Liver (tissue), 9 donors: ENCODE measurements around the gene BCAP31. TPM values are rescaled to one million over a fixed set of nuclear protein-coding genes. Genes with fewer than 3 reads are reported as not detected.

ENCODE experiments used
- DNase-seq: peaks from one replicate; pipeline ENCODE4 v3.0.0-alpha.2; 2017; ENCODE audit warnings: low spot score
- H3K27ac ChIP-seq, 2 donors: one replicate each; pipeline ENCODE4 v1.7.0; 2013; ENCODE audit warnings: inconsistent platforms in 2 of 2, low read length in 2 of 2, control low read depth in 1 of 2, low read depth in 1 of 2, mild to moderate bottlenecking in 1 of 2
- H3K27me3 ChIP-seq, 4 donors: one replicate each; pipeline versions ENCODE4 v1.6.1 to v1.7.0; 2013; ENCODE audit warnings: low read length in 3 of 4, inconsistent platforms in 1 of 4, mild to moderate bottlenecking in 1 of 4, moderate library complexity in 1 of 4; ENCODE audit not compliant: control insufficient read depth in 4 of 4, insufficient read depth in 4 of 4
- H3K36me3 ChIP-seq, 4 donors: one replicate each; pipeline versions ENCODE4 v1.6.1 to v1.7.0; 2013; ENCODE audit warnings: low read length in 3 of 4, mild to moderate bottlenecking in 3 of 4, low read depth in 1 of 4, moderate library complexity in 1 of 4; ENCODE audit not compliant: control insufficient read depth in 4 of 4, insufficient read depth in 3 of 4
- H3K4me1 ChIP-seq, 4 donors: one replicate each; pipeline versions ENCODE4 v1.6.1 to v1.7.0; 2013; ENCODE audit warnings: low read length in 3 of 4, mild to moderate bottlenecking in 3 of 4, moderate library complexity in 1 of 4; ENCODE audit not compliant: control insufficient read depth in 4 of 4, insufficient read depth in 4 of 4
- H3K4me3 ChIP-seq, 3 donors: one replicate each; pipeline versions ENCODE4 v1.6.1 to v1.7.0; 2013; ENCODE audit warnings: low read length in 3 of 3, control low read depth in 1 of 3, low read depth in 1 of 3, mild to moderate bottlenecking in 1 of 3
- H3K9ac ChIP-seq, 2 donors: one replicate each; pipeline ENCODE4 v1.7.0; 2013; ENCODE audit warnings: low read length in 2 of 2, mild to moderate bottlenecking in 2 of 2, moderate library complexity in 2 of 2, control low read depth in 1 of 2, low read depth in 1 of 2
- H3K9me3 ChIP-seq, 4 donors: one replicate each; pipeline versions ENCODE4 v1.6.1 to v1.7.0; 2013; ENCODE audit warnings: low read length in 3 of 4; ENCODE audit not compliant: control insufficient read depth in 4 of 4
- ATF3 ChIP-seq: IDR thresholded peaks from 2 replicates; pipeline ENCODE4 v1.6.1; 2016; ENCODE audit warnings: antibody characterized with exemption
- EGR1 ChIP-seq, 2 donors: IDR thresholded peaks; 2 replicates each; pipeline ENCODE4 v1.6.1; 2016 to 2018; ENCODE audit warnings: antibody characterized with exemption in 2 of 2, low read depth in 2 of 2
- FOXA1 ChIP-seq: IDR thresholded peaks from 2 replicates; pipeline ENCODE4 v1.6.1; 2016; ENCODE audit warnings: antibody characterized with exemption
- FOXA2 ChIP-seq: IDR thresholded peaks from 2 replicates; pipeline ENCODE4 v1.6.1; 2016; ENCODE audit warnings: antibody characterized with exemption
- GABPA ChIP-seq, 2 donors: IDR thresholded peaks in 1 of 2; conservative IDR thresholded peaks in 1 of 2; 2 replicates each; pipeline ENCODE4 v1.6.1; 2016; ENCODE audit warnings: antibody characterized with exemption in 2 of 2, mild to moderate bottlenecking in 1 of 2, moderate library complexity in 1 of 2
- HNF4A ChIP-seq, 2 donors: conservative IDR thresholded peaks; 2 replicates each; pipeline ENCODE4 v1.6.1; 2016; ENCODE audit warnings: antibody characterized with exemption in 2 of 2, mild to moderate bottlenecking in 2 of 2
- HNF4G ChIP-seq: IDR thresholded peaks from 2 replicates; pipeline ENCODE4 v1.6.1; 2016; ENCODE audit warnings: antibody characterized with exemption
- JUND ChIP-seq, 2 donors: IDR thresholded peaks; 2 replicates each; pipeline ENCODE4 v1.6.1; 2016; ENCODE audit warnings: antibody characterized with exemption in 2 of 2
- NR2F2 ChIP-seq: IDR thresholded peaks from 2 replicates; pipeline ENCODE4 v1.6.1; 2016; ENCODE audit warnings: antibody characterized with exemption
- RAD21 ChIP-seq, 2 donors: IDR thresholded peaks; 2 replicates each; pipeline ENCODE4 v1.6.1; 2016; ENCODE audit warnings: antibody characterized with exemption in 2 of 2, mild to moderate bottlenecking in 2 of 2
- REST ChIP-seq: IDR thresholded peaks from 2 replicates; pipeline ENCODE4 v1.6.1; 2016; ENCODE audit warnings: antibody characterized with exemption, mild to moderate bottlenecking
- RXRA ChIP-seq, 2 donors: IDR thresholded peaks; 2 replicates each; pipeline ENCODE4 v1.6.1; 2017 to 2018; ENCODE audit warnings: antibody characterized with exemption in 2 of 2, mild to moderate bottlenecking in 1 of 2
- SP1 ChIP-seq: IDR thresholded peaks from 2 replicates; pipeline ENCODE4 v1.6.1; 2018; ENCODE audit warnings: antibody characterized with exemption, mild to moderate bottlenecking
- TAF1 ChIP-seq: conservative IDR thresholded peaks from 2 replicates; pipeline ENCODE4 v1.6.1; 2016; ENCODE audit warnings: antibody characterized with exemption, mild to moderate bottlenecking
- YY1 ChIP-seq: IDR thresholded peaks from 2 replicates; pipeline ENCODE4 v1.6.1; 2016; ENCODE audit warnings: antibody characterized with exemption, mild to moderate bottlenecking
- ZBTB33 ChIP-seq: IDR thresholded peaks from 2 replicates; pipeline ENCODE4 v1.6.1; 2016; ENCODE audit warnings: antibody characterized with exemption
- WGBS: extraction: QIAGEN DNeasy Blood & Tissue Kit; methylation state at CpG from one replicate; pipeline ENCODE4 v1.1.7; 2013; 5-methylcytosine and 5-hydroxymethylcytosine counted together
- polyA plus RNA-seq, 2 donors: library from polyadenylated mRNA; stranded (reverse) in 1 of 2; unstranded in 1 of 2; fragments of 200-250 nt in 1 of 2; fragments of >200 nt in 1 of 2; fragmentation: Nextera tagmentation in 1 of 2; extraction: Ambion mirVana in 1 of 2; gene quantifications; one replicate each; pipeline versions ENCODE4 v1.2.1 to v1.2.3, GENCODE V29; 2013 to 2015
- total RNA-seq, 2 donors: library from RNA; depleted of rRNA; stranded (reverse); fragments of >200 nt; gene quantifications; one replicate each; pipeline ENCODE4 v1.2.3, GENCODE V29; 2014
- TF ChIP-seq, protein P1 (sequence below): IDR thresholded peaks from 2 replicates; pipeline ENCODE4 v1.6.1; 2016; ENCODE audit warnings: antibody characterized with exemption
- TF ChIP-seq, protein P2 (sequence below): fragments of 150-350 bp; IDR thresholded peaks from 2 replicates; pipeline ENCODE4 v1.5.1; 2017; ENCODE audit warnings: improper control_type of control experiment, low read depth, low read length; ENCODE audit not compliant: missing input control
- donor health status: healthy.
- donor health status: healthy.
- donor health status: healthy.
- donor health status: healthy.
- donor health status: healthy.

BCAP31 gene
- total and polyA plus RNA-seq, 4 donors = 64.6 to 158 (median 119) TPM

DNA sequence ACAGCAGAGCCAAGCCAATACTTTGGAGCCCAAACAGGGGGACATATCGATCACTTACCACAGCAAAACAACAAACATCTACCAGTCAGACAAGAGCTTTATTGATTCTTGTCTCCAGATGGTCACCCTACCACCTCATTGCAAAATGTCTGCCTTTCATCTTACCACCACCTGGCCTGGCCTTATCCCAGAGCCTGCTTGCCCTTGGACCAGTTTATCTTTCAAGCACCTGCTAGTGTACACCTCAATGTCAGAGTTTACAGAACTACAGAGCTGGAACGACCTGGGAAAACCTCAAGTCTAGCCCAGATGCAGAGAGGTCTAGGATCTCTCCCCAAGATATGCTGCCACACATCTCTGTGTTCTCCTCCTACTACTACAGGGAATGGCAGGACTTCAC, 4.5 kb downstream of the BCAP31 start:
- Histone ChIP-seq H3K9me3 (no peaks in the 10 kb centered on the region), H3K27me3 (no peaks in the 10 kb centered on the region), H3K36me3 (peaks cover 3 to 31% (median 17%) of the 10 kb centered on the region in 4 donors), H3K4me3 (no peak overlapping the region), H3K9ac (no peak overlapping the region), H3K27ac (no peak overlapping the region), H3K4me1 (peaks cover 2 to 15% (median 7%) of the 10 kb centered on the region in 4 donors)
- 63% methylated on average over 2 of the region's 2 CpGs for WGBS
- no peak for DNase-seq
- TF ChIP-seq ATF3 (no peak), JUND (IDR thresholded peaks at IDR 0.05) (no peak), EGR1 (IDR thresholded peaks at IDR 0.05; ENCODE audit: low read depth in 2 of 2) (no peak), RAD21 (IDR thresholded peaks at IDR 0.05) (no peak)
- TF ChIP-seq, protein P1, sequence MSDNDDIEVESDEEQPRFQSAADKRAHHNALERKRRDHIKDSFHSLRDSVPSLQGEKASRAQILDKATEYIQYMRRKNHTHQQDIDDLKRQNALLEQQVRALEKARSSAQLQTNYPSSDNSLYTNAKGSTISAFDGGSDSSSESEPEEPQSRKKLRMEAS = no peak

DNA sequence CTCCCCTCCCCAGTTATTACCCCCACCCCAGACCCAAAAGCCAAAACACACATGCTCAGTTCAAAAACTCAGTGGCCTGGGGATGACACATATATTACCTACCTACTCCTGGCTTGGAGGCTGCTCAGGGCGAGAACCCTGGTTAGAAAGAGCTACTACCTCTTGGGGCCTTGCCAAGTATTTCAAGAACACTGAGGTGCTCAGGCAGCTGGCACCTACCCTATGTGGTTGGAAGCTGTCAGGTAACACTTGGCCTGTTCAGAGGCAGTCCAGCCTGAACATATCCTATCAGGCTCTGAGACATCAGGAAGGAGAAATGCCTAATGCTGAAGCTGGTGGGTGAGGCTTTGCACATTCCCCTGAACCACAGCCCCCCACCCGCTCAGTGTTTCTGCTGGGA, 4.9 kb downstream of the BCAP31 start:
- Histone ChIP-seq H3K27me3 (no peaks in the 10 kb centered on the region), H3K36me3 (peaks cover 3 to 36% (median 21%) of the 10 kb centered on the region in 4 donors), H3K4me3 (no peak overlapping the region), H3K9ac (no peak overlapping the region), H3K9me3 (no peaks in the 10 kb centered on the region), H3K4me1 (peaks cover 2 to 15% (median 7%) of the 10 kb centered on the region in 4 donors), H3K27ac (no peak overlapping the region)
- 90% methylated on average over 2 of the region's 2 CpGs for WGBS
- DNase-seq = no peak
- TF ChIP-seq NR2F2 (no peak), ATF3 (no peak), RAD21 (IDR thresholded peaks at IDR 0.05) (no peak), FOXA1 (no peak), EGR1 (IDR thresholded peaks at IDR 0.05; ENCODE audit: low read depth in 2 of 2) (no peak), ZBTB33 (no peak), TAF1 (no peak), HNF4G (no peak), RXRA (IDR thresholded peaks at IDR 0.05) (no peak), FOXA2 (no peak), REST (no peak), YY1 (no peak), HNF4A (conservative IDR thresholded peaks at IDR 0.05) (no peak), SP1 (no peak), GABPA (IDR thresholded peaks at IDR 0.05 in 1 of 2, conservative IDR thresholded peaks at IDR 0.05 in 1 of 2) (no peak), JUND (IDR thresholded peaks at IDR 0.05) (no peak)
- TF ChIP-seq, protein P2, sequence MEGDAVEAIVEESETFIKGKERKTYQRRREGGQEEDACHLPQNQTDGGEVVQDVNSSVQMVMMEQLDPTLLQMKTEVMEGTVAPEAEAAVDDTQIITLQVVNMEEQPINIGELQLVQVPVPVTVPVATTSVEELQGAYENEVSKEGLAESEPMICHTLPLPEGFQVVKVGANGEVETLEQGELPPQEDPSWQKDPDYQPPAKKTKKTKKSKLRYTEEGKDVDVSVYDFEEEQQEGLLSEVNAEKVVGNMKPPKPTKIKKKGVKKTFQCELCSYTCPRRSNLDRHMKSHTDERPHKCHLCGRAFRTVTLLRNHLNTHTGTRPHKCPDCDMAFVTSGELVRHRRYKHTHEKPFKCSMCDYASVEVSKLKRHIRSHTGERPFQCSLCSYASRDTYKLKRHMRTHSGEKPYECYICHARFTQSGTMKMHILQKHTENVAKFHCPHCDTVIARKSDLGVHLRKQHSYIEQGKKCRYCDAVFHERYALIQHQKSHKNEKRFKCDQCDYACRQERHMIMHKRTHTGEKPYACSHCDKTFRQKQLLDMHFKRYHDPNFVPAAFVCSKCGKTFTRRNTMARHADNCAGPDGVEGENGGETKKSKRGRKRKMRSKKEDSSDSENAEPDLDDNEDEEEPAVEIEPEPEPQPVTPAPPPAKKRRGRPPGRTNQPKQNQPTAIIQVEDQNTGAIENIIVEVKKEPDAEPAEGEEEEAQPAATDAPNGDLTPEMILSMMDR = no peak
- TF ChIP-seq, protein P1 = no peak
